OCI-LY3 (cell line): ENCODE results near the gene TBPL1.

ENCODE experiments used
- CTCF ChIP-seq: fragments of 200-600, 300-600 bp; sonication (generic); IDR thresholded peaks from 2 replicates; pipeline ENCODE4 v1.5.1; 2014; ENCODE audit warnings: antibody characterized with exemption, low read length, low read depth
- EZH2phosphoT487 ChIP-seq: fragments of 200-600 bp; shearing (Covaris generic); IDR thresholded peaks from 2 replicates; pipeline ENCODE4 v1.6.1; 2018; ENCODE audit warnings: antibody characterized with exemption, mixed run types, low read depth

- TF ChIP-seq CTCF, result no peak
- no peak for TF ChIP-seq EZH2phosphoT487
Observed at GRCh38 chr6:133967347-133967746, 14.3 kb downstream of the TBPL1 start.
